Measurements from ENCODE around the gene PCDH9.
"Not testable (repeated sequence)": the region's sequence is repeated elsewhere in the genome, so short reads cannot be mapped to it uniquely, and the experiment has no call there.

Gene PCDH9

GRCh38 chr13:66886264-66886663, 343.9 kb downstream of the PCDH9 start:
- no peak overlapping the region for H3K4me3 ChIP-seq (ENCODE audit: low read depth, low read length)
- TF ChIP-seq CTCF (IDR thresholded peaks at IDR 0.05; ENCODE audit: low read depth, low read length) = no peak

GRCh38 chr13:66881170-66881569, 349.0 kb downstream of the PCDH9 start:
- not testable (repeated sequence) for H3K4me3 ChIP-seq (ENCODE audit: low read depth, low read length)

GRCh38 chr13:66879988-66880387, 350.1 kb downstream of the PCDH9 start:
- no peak for TF ChIP-seq CTCF (IDR thresholded peaks at IDR 0.05; ENCODE audit: low read depth, low read length)
- H3K4me3 ChIP-seq (ENCODE audit: low read depth, low read length) = no peak overlapping the region

- no peak overlapping the region for H3K4me3 ChIP-seq (ENCODE audit: low read depth, low read length)
- TF ChIP-seq CTCF (IDR thresholded peaks at IDR 0.05; ENCODE audit: low read depth, low read length) = no peak
Measured at GRCh38 chr13:66875264-66875663, 354.9 kb downstream of the PCDH9 start.

- H3K4me3 ChIP-seq (ENCODE audit: low read depth, low read length) = no peak overlapping the region
- TF ChIP-seq CTCF (IDR thresholded peaks at IDR 0.05; ENCODE audit: low read depth, low read length) = no peak
Measured at GRCh38 chr13:66864627-66865026, 365.5 kb downstream of the PCDH9 start.

- no peak overlapping the region for H3K4me3 ChIP-seq (ENCODE audit: low read depth, low read length)
- TF ChIP-seq CTCF (IDR thresholded peaks at IDR 0.05; ENCODE audit: low read depth, low read length) = no peak
Measured at GRCh38 chr13:66860878-66861417, 369.2 kb downstream of the PCDH9 start.

GRCh38 chr13:66859934-66860877, 369.9 kb downstream of the PCDH9 start:
- no peak for TF ChIP-seq CTCF (IDR thresholded peaks at IDR 0.05; ENCODE audit: low read depth, low read length)

More at GRCh38 chr13:66859934-66860877, 369.9 kb downstream of the PCDH9 start:
- no peak overlapping the region for H3K4me3 ChIP-seq (ENCODE audit: low read depth, low read length)
